HCT116 (cell line): ENCODE measurements around the gene AP1B1.

Experiments used
- CBX3 ChIP-seq: IDR thresholded peaks from 2 replicates; pipeline ENCODE4 v1.6.1; 2012; ENCODE audit warnings: low read depth
- EZH2 ChIP-seq: fragments of 200-600 bp; sonication (generic); IDR thresholded peaks from 2 replicates; pipeline ENCODE4 v1.6.1; 2017; ENCODE audit warnings: antibody characterized with exemption, mixed run types
- POLR2A ChIP-seq: IDR thresholded peaks from 2 replicates; pipeline ENCODE4 v1.7.0; 2011; ENCODE audit warnings: borderline replicate concordance; ENCODE audit not compliant: insufficient read depth, insufficient read length; ENCODE audit errors: extremely low read depth
- RAD21 ChIP-seq: IDR thresholded peaks from 2 replicates; pipeline ENCODE4 v1.6.1; 2012; ENCODE audit warnings: low read depth, mild to moderate bottlenecking
- SP1 ChIP-seq: IDR thresholded peaks from 2 replicates; pipeline ENCODE4 v1.6.1; 2012; ENCODE audit warnings: low read depth
- TF ChIP-seq, protein P1 (sequence below), 3 experiments: fragments of 200-600 bp in 1 of 3; sonication (generic) in 1 of 3; IDR thresholded peaks in 2 of 3; conservative IDR thresholded peaks in 1 of 3; 2 replicates each; pipeline ENCODE4 v1.5.1; 2012 to 2017; ENCODE audit warnings: low read depth in 2 of 3, low read length in 2 of 3, antibody characterized with exemption in 1 of 3, borderline replicate concordance in 1 of 3, control low read depth in 1 of 3, mild to moderate bottlenecking in 1 of 3, mixed read lengths in 1 of 3, mixed run types in 1 of 3, moderate library complexity in 1 of 3; ENCODE audit not compliant: insufficient read depth in 1 of 3

DNA sequence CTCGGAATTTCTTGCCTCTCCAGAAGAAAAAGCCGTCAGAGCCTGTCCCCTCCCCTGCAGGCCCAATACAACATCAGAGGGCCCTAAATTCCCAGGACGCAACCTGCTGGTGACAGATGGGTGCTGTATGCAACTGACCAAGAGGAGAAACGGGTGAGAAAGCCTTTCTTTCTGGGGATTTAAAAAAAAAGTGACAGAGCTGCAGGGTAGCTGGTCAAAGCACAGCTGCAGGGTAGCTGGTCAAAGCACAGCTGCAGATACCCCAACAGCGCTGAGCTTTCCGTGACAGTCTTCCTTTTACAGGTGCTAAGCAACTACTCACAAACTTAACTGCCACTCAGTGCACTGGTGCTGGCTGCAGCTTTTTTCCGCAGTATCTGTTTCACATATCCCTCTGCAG is 17.8 kb downstream of the AP1B1 start:
- TF ChIP-seq CBX3: no peak
- TF ChIP-seq EZH2: no peak
- TF ChIP-seq, protein P1, sequence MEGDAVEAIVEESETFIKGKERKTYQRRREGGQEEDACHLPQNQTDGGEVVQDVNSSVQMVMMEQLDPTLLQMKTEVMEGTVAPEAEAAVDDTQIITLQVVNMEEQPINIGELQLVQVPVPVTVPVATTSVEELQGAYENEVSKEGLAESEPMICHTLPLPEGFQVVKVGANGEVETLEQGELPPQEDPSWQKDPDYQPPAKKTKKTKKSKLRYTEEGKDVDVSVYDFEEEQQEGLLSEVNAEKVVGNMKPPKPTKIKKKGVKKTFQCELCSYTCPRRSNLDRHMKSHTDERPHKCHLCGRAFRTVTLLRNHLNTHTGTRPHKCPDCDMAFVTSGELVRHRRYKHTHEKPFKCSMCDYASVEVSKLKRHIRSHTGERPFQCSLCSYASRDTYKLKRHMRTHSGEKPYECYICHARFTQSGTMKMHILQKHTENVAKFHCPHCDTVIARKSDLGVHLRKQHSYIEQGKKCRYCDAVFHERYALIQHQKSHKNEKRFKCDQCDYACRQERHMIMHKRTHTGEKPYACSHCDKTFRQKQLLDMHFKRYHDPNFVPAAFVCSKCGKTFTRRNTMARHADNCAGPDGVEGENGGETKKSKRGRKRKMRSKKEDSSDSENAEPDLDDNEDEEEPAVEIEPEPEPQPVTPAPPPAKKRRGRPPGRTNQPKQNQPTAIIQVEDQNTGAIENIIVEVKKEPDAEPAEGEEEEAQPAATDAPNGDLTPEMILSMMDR (IDR thresholded peaks at IDR 0.05 in 2 of 3, conservative IDR thresholded peaks at IDR 0.05 in 1 of 3; ENCODE audit: borderline replicate concordance in 1 of 3, insufficient read depth in 1 of 3, low read depth in 2 of 3, low read length in 2 of 3): no peak
- TF ChIP-seq RAD21: no peak
- TF ChIP-seq POLR2A: no peak
- no peak for TF ChIP-seq SP1
